Astrocyte of the hippocampus (primary cell): ENCODE results near the gene KLF3.

ENCODE experiments used
- DNase-seq: peaks from one replicate; pipeline ENCODE4 v3.0.0; 2011; ENCODE audit warnings: low read depth, low spot score

The KLF3 gene

GRCh38 chr4:38694330-38694729 lies 30.3 kb downstream of the KLF3 start:
- no peak for DNase-seq

DNA sequence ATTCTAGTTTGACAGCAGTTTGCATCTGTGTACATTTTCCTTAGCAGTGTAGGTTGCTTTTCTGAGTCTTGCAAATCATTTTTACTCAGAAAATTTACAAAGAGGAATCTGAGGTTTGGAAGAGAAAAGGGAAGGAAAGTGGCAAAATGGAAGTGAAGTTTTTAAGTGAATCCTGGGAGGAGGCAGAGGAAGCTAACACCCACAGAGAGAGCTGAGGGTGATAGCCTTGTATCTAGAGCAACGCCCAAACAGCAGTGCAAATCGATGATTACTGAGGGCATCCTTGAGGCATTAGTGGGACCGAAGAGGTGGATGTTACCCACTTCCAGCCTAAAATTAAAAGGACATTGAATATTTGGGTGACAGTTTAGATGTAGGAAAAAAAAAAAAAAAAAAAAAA lies 31.8 kb downstream of the KLF3 start:
- no peak for DNase-seq

DNA sequence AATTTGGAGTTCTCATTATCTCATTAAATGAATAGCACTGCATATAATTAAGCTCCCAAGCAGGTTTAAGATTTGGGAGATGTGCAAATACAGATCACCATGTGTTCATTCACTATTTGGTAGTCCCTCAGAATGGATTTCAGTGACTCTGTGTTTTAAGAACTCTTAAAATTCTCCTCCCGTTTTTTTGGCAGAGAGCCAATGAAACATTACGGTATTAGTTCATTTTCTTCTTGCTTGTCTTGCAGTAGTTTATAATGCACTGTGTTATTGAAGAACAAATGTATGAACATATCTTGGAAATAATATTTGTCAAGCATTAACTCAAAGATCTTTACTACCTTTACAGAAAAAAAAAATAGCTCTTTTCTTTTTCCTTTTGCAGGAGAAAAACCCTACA lies 32.7 kb downstream of the KLF3 start:
- no peak for DNase-seq

GRCh38 chr4:38698176-38698575 lies 34.2 kb downstream of the KLF3 start:
- DNase-seq = no peak

GRCh38 chr4:38699112-38699511 lies 35.1 kb downstream of the KLF3 start:
- DNase-seq = no peak

DNA sequence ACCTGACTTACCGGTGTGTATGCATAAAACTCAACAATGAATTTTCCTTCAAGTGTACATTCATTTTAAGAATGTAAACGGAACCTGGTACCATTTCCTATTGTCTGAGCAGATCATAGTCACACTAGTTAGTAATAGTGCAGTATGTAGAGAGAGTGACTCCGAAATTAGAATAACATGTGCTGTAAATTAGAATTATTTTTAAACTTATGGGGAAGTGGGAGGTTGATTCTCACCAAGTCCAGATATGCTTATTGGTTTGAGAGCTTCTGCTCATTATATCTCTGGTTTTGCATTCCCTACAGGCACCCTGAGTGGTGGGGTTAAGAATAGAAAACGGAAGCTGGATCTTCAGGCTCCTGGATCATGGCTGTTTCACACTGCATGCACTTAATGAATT lies 39.6 kb downstream of the KLF3 start:
- DNase-seq = no peak

DNA sequence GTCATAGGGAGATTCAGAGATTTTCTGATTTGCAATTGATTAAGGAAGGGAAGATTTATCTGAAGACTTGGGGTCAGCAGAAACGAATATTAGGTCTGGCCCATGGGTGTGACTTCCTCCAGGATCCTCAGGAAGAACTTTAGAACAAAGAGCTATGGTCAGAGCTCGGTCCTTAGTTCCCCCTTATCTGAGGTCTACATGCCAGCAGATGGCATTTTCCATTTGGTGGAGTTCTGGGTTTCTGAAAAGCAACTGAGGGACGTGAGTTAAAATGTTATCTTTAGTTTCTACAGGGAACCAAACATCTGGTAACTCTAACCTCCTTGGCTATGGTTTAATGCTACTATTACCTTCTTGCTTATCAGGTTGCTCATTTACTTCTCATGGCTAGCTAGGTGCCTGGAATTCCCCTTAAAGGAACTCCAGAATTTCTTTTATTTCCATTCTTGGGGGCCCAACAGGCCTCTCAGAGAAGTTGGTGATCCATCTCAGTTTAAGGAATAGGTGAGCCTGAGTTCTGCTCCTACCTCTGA lies 40.7 kb downstream of the KLF3 start:
- DNase-seq = no peak

- DNase-seq = no peak
These were observed 42.3 kb downstream of the KLF3 start for GRCh38 chr4:38706301-38706700.

- DNase-seq = no peak
These were observed 46.1 kb downstream of the KLF3 start for GRCh38 chr4:38710053-38710452.

GRCh38 chr4:38711066-38711465 lies 47.1 kb downstream of the KLF3 start:
- no peak for DNase-seq

DNA sequence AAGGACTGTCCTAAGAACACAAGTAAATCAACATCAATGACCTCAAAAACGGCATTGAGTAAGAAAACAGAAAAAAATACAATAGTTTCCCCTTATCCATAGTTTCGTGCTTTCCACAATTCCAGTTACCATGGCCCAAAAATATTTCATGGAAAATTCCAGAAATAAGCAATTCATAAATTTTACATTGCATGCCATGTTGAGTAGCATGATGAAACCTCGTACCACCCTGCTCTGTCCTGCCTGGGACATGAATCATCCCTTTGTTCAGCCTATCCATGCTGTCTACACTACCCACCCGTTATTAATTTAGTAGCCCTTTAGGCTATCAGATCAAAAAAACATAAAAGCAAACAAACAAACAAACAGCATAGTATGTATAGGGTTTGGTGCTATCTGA lies 51.1 kb downstream of the KLF3 start:
- DNase-seq = no peak

- no peak for DNase-seq
These were observed 52.3 kb downstream of the KLF3 start for GRCh38 chr4:38716256-38716655.

DNA sequence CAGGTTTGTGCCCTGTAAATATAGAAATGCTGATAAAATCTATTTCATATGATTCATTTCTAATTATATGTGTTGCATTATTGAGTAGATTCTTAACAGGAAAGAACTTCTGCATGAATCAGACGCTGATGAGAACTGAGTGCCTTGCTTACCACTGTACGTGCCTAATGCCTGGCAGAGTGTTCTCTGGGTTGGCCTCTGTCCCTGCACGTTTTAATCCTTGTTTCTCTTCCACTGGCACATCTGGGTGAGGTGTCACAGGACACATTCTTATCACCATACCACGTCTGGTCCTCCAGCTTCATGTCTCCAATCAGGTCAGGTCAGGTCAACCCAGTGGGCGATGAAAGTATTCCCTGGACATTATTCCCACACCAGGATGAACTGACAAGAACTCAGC lies 53.6 kb downstream of the KLF3 start:
- DNase-seq = no peak

DNA sequence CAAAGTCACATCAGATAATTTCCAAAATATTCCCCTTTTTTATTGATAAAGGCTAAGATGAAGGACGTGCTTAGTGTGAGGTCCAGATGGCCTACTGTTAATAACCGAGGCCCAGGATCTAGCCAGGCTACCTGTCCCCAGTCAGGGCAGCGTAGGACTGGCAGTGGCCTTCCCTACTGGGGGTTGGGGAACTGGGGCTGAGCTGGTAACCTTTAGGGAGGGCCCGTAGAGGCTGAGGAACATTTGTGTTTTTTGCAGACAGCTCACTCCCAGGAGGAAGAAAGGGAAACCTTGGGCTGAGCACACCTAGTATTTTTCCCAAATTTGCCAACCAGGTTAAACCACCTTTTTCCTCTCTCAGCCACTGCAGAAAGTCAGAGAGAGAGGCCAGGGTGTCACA lies 59.1 kb downstream of the KLF3 start:
- no peak for DNase-seq

GRCh38 chr4:38723726-38724474 lies 59.9 kb downstream of the KLF3 start:
- DNase-seq = peak; percentile 60

GRCh38 chr4:38724475-38724808 lies 60.4 kb downstream of the KLF3 start:
- DNase-seq = no peak

- peak; percentile 11 for DNase-seq
These were observed 64.7 kb downstream of the KLF3 start for GRCh38 chr4:38728631-38729141.

DNA sequence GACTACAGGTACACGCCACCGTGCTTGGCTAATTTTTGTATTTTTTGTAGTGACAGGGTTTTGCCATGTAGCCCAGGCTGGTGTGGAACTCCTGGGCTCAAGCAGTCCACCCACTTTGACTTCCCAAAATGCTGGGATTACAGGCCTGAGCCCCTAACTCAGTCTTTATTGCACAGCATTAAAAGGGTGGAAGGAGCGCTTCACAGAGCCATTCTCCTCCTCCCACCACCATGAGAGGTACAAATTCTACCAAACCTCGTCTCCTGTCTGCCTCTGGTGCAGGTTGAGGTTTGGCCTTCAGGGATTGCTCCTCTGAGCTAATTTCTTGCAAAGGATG lies 66.5 kb downstream of the KLF3 start:
- DNase-seq = no peak

DNA sequence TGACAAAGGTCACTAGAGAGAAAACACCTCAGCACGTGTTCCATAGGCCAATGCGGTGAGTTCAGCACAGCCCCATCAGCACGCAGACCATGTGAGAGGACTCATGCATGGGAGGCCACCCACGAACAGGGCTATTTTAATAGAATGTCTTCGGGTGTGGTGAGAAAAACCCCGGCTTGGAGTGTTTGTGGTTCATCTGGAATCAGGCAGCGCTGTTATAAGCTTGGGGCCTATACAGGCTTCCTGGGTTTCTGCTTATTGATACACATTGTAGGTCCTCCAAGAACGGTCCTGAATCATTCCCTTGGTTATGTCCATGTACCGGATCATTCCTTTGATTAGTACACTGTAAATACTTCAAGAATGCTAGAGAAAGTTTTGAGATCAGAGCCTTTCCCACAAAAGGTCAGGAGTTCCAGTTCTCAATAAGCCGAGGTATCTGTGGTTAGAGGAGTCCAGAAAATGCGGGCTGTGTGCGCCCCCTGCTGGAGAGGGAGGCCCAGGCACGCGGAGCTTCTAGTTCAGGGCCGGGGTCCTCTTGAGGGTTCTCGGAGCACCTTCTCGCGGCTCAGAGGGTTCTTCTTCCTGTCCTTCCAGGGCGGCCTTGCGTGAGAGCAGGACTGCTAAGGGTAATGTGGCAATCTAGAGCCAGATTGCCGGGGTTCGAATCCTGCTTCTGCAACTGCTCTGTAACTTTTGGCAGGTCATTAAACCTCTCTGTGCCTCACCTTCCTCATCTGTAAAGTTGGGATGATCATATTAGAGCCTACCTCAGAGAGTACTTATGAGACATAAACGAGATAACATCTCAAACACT lies 67.0 kb downstream of the KLF3 start:
- peak; percentile 95 for DNase-seq

DNA sequence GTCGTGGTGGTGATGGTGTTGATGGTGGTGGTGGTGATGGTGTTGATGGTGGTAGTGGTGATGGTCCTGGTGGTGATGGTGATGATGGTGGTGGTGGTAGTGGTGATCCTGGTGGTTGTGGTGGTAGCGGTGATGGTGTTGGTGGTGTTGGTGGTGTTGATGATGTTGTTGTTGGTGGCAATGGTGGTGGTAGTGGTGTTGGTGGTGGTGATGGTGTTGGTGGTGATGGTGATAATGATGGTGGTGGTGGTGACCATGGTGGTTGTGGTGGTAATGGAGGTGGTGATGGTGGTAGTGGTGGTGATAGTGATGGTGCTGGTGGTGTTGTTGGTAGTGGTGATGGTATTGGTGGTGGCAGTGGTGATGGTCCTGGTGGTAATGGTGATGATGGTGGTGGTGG lies 69.7 kb downstream of the KLF3 start:
- no peak for DNase-seq

DNA sequence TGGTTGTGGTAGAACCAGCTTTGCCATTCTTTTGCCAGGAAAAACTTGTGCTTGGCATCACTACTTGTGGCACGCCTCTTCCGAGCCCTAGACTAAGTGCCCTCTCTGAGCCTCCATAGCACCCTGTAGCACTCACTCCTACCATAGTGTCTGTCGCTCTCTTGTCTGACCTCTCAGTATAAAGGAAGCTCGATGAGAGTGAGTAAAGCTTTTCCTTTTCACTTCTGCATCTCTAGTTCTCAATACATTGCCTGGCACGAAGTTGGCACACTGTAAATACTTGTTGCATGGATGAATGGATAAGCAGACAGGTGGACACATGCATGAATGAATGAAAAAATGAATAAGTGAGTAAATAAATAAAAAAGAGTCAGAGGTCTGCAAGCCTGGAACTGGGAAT lies 70.4 kb downstream of the KLF3 start:
- DNase-seq = no peak

DNA sequence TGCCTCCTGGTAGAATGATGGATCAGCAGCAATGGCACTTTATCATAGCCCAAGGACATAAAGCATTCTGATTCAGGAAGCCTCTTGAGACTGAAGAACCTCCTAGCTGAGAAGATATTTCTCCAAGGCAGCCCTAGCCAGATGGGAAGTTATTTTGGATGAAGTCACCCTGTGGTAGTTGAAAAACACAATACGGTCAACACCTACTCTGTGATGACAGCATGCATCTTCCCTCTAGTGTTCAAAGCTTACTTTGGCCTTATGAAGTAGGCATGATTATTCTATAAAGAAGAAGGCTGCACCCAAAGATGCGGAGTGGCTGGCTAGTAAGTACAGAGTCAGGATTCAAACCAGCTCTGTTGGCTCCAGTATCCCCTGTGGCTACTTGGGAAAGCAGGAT lies 70.9 kb downstream of the KLF3 start:
- DNase-seq = no peak

GRCh38 chr4:38735870-38736269 lies 71.9 kb downstream of the KLF3 start:
- no peak for DNase-seq
